Testis (tissue), 3 donors: ENCODE results near the gene AUTS2. TPM values are rescaled to one million over a fixed set of nuclear protein-coding genes. Genes with fewer than 3 reads are reported as not detected.
"Not testable (repeated sequence)": the region's sequence is repeated elsewhere in the genome, so short reads cannot be mapped to it uniquely, and the experiment has no call there.

Experiments used
- DNase-seq: peaks from one replicate; pipeline ENCODE4 v3.0.0-alpha.2; 2019
- H3K27ac ChIP-seq, 2 donors: fragments of 200-600 bp; sonication (generic); one replicate each; pipeline ENCODE4 v1.5.1; 2019
- H3K27me3 ChIP-seq: fragments of 200-600 bp; sonication (generic); one replicate; pipeline ENCODE4 v1.5.1; 2019
- H3K36me3 ChIP-seq: fragments of 200-600 bp; sonication (generic); one replicate; pipeline ENCODE4 v1.5.1; 2017; ENCODE audit warnings: low read depth; ENCODE audit errors: missing control alignments
- H3K4me1 ChIP-seq: fragments of 200-600 bp; sonication (generic); one replicate; pipeline ENCODE4 v1.5.1; 2019
- H3K4me3 ChIP-seq, 2 donors: fragments of 200-600 bp; sonication (generic); one replicate each; pipeline ENCODE4 v1.5.1; 2017 to 2019
- H3K9me3 ChIP-seq: fragments of 200-600 bp; sonication (generic); one replicate; pipeline ENCODE4 v1.5.1; 2017
- POLR2A ChIP-seq: fragments of 450-650 bp; IDR thresholded peaks from one replicate; pipeline ENCODE4 v1.6.1; 2017; ENCODE audit warnings: antibody characterized with exemption, mild to moderate bottlenecking, moderate library complexity
- WGBS, 2 donors: methylation state at CpG; one replicate each; pipeline ENCODE4 v1.1.5; 2018; 5-methylcytosine and 5-hydroxymethylcytosine counted together
- intact Hi-C: fragments of 100-400 bp; cut with DNase I; formaldehyde crosslinking; loops from one replicate; pipeline ENCODE4 v1.15.1; 2023; ENCODE audit warnings: low total_unique reads
- polyA plus RNA-seq: library from polyadenylated mRNA; stranded (reverse); fragments of 350-450 nt; fragmentation: Illumina TruSeq; extraction: RNeasy Lipid Tissue Mini Kit (QIAGEN cat#74804); gene quantifications from one replicate; pipeline ENCODE4 v1.2.3, GENCODE V29; 2014; ENCODE audit warnings: low read depth, low replicate concordance; ENCODE audit not compliant: insufficient read depth
- total RNA-seq, 2 donors: library from RNA; depleted of rRNA; stranded (reverse); fragments of >200 nt; gene quantifications; one replicate each; pipeline ENCODE4 v1.2.3, GENCODE V29; 2016
- TF ChIP-seq, protein P1 (sequence below), 3 experiments: fragments of 450-650 bp in 2 of 3; fragments of 200-600 bp in 1 of 3; sonication (generic) in 1 of 3; IDR thresholded peaks; one replicate each; pipeline ENCODE4 v1.5.1; 2016 to 2019; ENCODE audit warnings: antibody characterized with exemption in 3 of 3, mild to moderate bottlenecking in 2 of 3, moderate library complexity in 1 of 3

The AUTS2 gene
- total and polyA plus RNA-seq, 3 donors from 2014 or later: 21.3 to 75.5 (median 56.1) TPM

DNA sequence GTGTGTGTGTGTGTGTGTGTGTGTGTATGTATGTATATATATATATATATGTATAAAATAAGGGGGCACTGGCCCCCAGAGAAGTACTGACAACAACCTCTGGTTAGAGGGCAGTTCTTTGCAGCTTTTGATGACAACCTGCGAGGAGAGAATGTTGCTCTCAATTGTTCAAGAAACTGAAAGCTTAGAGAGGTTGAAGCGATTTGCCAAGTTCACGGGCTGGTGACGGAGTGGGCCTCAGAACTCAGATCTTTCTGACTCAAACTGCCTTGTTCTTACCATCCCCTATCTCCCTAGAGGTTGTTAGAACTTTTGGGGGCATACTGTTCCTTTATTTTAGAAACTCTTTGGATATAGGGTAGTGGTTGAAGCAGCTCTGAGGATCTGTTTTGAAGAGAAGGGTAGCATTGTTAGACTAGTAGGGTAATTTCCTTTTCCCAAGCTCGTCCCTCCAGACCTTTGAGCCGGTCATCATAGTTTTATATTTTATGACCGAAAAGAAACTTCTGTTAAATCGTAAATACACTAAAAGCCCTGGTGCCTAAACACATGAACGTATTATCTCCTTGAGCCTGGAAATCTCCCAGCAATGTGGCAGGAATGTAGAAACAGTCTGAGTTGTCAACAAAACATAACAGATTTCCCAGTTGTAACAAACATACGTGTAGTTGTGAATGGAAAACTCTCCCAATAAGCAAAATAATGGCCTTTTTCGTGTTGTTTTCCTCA is 992.0 kb downstream of the AUTS2 start:
- TF ChIP-seq POLR2A: no peak
- TF ChIP-seq, protein P1, sequence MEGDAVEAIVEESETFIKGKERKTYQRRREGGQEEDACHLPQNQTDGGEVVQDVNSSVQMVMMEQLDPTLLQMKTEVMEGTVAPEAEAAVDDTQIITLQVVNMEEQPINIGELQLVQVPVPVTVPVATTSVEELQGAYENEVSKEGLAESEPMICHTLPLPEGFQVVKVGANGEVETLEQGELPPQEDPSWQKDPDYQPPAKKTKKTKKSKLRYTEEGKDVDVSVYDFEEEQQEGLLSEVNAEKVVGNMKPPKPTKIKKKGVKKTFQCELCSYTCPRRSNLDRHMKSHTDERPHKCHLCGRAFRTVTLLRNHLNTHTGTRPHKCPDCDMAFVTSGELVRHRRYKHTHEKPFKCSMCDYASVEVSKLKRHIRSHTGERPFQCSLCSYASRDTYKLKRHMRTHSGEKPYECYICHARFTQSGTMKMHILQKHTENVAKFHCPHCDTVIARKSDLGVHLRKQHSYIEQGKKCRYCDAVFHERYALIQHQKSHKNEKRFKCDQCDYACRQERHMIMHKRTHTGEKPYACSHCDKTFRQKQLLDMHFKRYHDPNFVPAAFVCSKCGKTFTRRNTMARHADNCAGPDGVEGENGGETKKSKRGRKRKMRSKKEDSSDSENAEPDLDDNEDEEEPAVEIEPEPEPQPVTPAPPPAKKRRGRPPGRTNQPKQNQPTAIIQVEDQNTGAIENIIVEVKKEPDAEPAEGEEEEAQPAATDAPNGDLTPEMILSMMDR (IDR thresholded peaks at IDR 0.05): no peak

DNA sequence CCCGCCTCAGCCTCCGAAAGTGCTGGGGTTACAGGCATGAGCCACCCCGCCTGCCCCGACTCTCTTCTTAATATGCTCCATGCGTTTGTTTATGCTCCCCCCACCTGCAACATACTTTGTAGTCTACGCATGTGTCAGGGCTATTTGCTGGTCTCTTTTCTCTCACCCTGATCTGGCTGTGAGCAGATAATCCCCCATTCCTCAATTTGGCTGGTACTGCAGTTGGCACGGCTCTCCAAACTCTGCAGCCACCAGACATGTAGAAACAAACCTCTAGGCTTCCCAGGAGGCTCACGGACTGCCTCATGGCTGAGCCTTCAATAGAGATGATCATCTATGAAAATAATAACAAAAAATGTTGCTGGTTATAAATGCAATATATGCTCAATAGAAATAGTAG is 993.4 kb downstream of the AUTS2 start:
- no peaks in the 10 kb centered on the region for H3K9me3 ChIP-seq
- TF ChIP-seq, protein P1 (IDR thresholded peaks at IDR 0.05): no peak
- no peak for TF ChIP-seq POLR2A
- H3K36me3 ChIP-seq: no peaks in the 10 kb centered on the region
- H3K4me1 ChIP-seq: no peaks in the 10 kb centered on the region
- intact Hi-C loops: no loop called here
- no peaks in the 10 kb centered on the region for H3K27me3 ChIP-seq
- H3K27ac ChIP-seq: no peak overlapping the region
- no peak for DNase-seq
- no peak overlapping the region for H3K4me3 ChIP-seq
- WGBS, 2 donors: 96 to 99% methylated on average over 8 of the region's 8 CpGs

More for the DNA sequence above, 992.0 kb downstream of the AUTS2 start:
- Histone ChIP-seq H3K27ac (no peak overlapping the region), H3K27me3 (no peaks in the 10 kb centered on the region), H3K9me3 (no peaks in the 10 kb centered on the region), H3K4me1 (no peaks in the 10 kb centered on the region), H3K36me3 (no peaks in the 10 kb centered on the region), H3K4me3 (no peak overlapping the region)
- DNase-seq: no peak
- WGBS, 2 donors: 80 to 91% methylated on average over 11 of the region's 11 CpGs
- intact Hi-C loops: no loop called here

DNA sequence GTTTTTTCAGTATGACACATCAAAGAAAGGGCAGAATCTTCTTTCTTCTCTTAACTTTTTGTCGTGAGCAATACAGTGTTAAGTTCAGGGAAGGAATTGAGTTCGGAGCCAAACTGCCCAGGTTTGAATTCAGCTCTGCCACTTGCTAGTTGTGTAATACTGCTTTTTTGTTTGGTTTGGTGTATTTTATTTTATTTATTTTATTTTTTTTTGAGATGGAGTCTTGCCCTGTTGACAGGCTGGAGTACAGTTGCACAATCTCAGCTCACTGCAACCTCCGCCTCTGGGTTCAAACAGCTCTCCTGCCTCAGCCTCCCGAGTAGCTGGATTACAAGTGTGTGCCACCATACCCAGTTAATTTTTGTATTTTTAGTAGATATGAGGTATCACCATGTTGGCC is 993.9 kb downstream of the AUTS2 start:
- Histone ChIP-seq H3K9me3 (no peaks in the 10 kb centered on the region), H3K4me1 (no peaks in the 10 kb centered on the region), H3K4me3 (no peak overlapping the region), H3K27ac (no peak overlapping the region), H3K27me3 (no peaks in the 10 kb centered on the region), H3K36me3 (no peaks in the 10 kb centered on the region)
- DNase-seq: no peak
- TF ChIP-seq, protein P1 (IDR thresholded peaks at IDR 0.05): no peak
- TF ChIP-seq POLR2A: no peak
- WGBS, 2 donors: 73 to 99% methylated on average over 4 of the region's 4 CpGs
- intact Hi-C loops: no loop called here

- TF ChIP-seq, protein P1 (IDR thresholded peaks at IDR 0.05): no peak
- TF ChIP-seq POLR2A: no peak
- no peak for DNase-seq
- no peaks in the 10 kb centered on the region for H3K36me3 ChIP-seq
- intact Hi-C loops: no loop called here
- H3K27ac ChIP-seq: no peak overlapping the region
- no peak overlapping the region for H3K4me3 ChIP-seq
- no peaks in the 10 kb centered on the region for H3K27me3 ChIP-seq
- no peaks in the 10 kb centered on the region for H3K9me3 ChIP-seq
- WGBS, 2 donors: 90 to 94% methylated on average over 4 of the region's 4 CpGs
- H3K4me1 ChIP-seq: no peaks in the 10 kb centered on the region
Observed at GRCh38 chr7:70594170-70594569, 995.9 kb downstream of the AUTS2 start.

- 86 to 88% methylated on average over 7 of the region's 7 CpGs for WGBS, 2 donors
Observed at GRCh38 chr7:70594885-70595284, 996.6 kb downstream of the AUTS2 start.

More at GRCh38 chr7:70594885-70595284, 996.6 kb downstream of the AUTS2 start:
- H3K27ac ChIP-seq, H3K9me3 ChIP-seq, H3K4me3 ChIP-seq, H3K4me1 ChIP-seq, H3K27me3 ChIP-seq, intact Hi-C loops, H3K36me3 ChIP-seq, DNase-seq: not testable (repeated sequence)
